Keratinocyte (primary cell): ENCODE data around the gene TBCD.

Source experiments
- CTCF ChIP-seq, 3 experiments: IDR thresholded peaks in 1 of 3; conservative IDR thresholded peaks in 1 of 3; optimal IDR thresholded peaks in 1 of 3; 2 replicates in 2 of 3; 3 replicates in 1 of 3; pipeline versions ENCODE3 to v1.5.1; 2011; ENCODE audit warnings: low read length in 3 of 3, mild to moderate bottlenecking in 3 of 3, moderate library complexity in 2 of 3, control low read depth in 1 of 3, inconsistent platforms in 1 of 3; ENCODE audit not compliant: insufficient read depth in 2 of 3; ENCODE audit errors: extremely low read depth in 1 of 3
- EZH2 ChIP-seq: IDR thresholded peaks from one replicate; pipeline ENCODE4 v1.6.1; 2012; ENCODE audit warnings: inconsistent platforms, mild to moderate bottlenecking, low read length, moderate library complexity

- TF ChIP-seq CTCF (optimal IDR thresholded peaks at IDR 0.05 in 1 of 3, IDR thresholded peaks at IDR 0.05 in 1 of 3, conservative IDR thresholded peaks at IDR 0.05 in 1 of 3; ENCODE audit: extremely low read depth in 1 of 3, insufficient read depth in 2 of 3, low read length in 3 of 3), result no peak
- no peak for TF ChIP-seq EZH2
Observed at GRCh38 chr17:82978765-82979349, 227.0 kb downstream of the TBCD start.
